Hematopoietic multipotent progenitor cell treated with erythropoietin and hydrocortisone succinate and interleukin-3 and kit ligand, for 4 days (in vitro differentiated cells): ENCODE results near the gene PPT1.

ENCODE experiments used
- DNase-seq: peaks from one replicate; pipeline ENCODE4 v3.0.0-alpha.2; 2015

PPT1 gene

DNA sequence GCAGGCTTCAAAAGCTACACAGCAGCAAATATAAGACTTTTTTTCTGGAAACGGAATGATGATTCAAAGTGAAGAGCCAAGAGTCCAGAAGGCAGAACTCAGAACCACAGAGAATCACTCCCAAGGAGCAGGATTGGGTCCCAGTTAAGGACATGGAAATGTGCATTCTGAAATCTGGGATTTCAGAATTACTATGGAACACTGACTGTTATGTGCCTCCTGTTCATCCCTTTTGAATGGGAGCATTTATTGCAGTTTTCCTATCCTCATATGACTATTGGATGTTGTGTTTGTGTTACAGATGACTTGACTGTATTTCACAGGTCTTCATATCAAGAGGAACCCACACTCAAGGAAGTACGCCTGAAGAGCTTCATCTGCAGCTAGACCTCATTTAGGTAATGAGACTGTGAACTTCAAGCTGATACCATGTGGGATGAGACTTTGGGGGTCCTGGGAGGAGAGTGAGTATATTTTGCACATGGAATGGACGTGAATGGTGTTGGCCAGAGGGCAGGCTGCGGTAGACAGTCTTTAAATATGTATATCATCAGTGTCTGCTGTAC lies 73.6 kb downstream of the PPT1 start:
- DNase-seq = no peak
